ENCODE data around the gene ZNF480.
"Not testable (repeated sequence)": the region's sequence is repeated elsewhere in the genome, so short reads cannot be mapped to it uniquely, and the experiment has no call there.

Gene ZNF480

DNA sequence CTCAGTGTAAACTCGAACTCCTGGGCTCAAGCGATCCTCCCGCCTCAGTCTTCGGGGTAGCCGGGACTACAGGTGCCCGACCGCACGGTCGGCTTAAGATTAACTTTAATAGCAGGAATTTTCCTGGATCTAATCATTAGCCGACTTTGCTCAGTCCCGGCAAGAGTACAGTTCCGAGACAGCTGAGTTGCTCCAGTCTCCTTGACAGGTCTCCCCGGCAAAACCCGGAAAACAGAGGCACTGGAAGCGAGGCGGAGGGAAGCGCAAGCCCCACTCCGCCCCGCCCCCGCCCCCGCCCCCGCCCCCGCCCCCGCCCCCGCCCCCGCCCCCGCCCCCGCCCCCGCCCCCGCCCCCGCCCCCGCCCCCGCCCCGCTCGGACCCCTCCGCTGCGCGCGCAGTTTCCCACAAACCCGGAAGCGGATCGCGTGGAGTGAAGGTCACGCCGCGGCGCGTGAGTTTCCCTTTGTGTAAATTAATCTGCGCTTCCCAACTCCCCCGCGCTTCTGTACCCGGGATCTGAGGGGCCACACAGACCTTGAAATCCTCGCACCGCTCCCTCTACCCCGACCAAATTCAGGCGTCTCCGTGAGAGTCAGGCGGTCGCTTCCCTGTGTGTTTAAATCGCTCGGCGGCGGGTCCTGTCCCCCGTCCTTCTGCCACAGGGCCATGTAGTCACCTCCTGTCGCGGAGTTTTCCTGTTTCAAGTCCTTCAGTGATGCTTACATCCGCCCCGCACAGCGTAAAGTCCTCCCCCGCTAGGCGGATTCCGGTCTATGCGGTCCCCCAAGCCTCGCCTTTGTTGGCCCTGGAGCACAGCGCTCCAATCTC is at the start of gene ZNF480:
Gene ZNF480, plus strand, starts transcription at position 397 of the 828 bp plus-strand sequence. CDS start 3,244 bp downstream, outside the sequence.
- peak within 1 kb of the TSS; percentile 88 for H3K4me2 ChIP-seq (ENCODE audit: insufficient read depth, low read length)
- no peak for TF ChIP-seq EZH2 (IDR thresholded peaks at IDR 0.05; ENCODE audit: borderline replicate concordance, low read depth, low read length, severe bottlenecking)
- TF ChIP-seq, protein P1, sequence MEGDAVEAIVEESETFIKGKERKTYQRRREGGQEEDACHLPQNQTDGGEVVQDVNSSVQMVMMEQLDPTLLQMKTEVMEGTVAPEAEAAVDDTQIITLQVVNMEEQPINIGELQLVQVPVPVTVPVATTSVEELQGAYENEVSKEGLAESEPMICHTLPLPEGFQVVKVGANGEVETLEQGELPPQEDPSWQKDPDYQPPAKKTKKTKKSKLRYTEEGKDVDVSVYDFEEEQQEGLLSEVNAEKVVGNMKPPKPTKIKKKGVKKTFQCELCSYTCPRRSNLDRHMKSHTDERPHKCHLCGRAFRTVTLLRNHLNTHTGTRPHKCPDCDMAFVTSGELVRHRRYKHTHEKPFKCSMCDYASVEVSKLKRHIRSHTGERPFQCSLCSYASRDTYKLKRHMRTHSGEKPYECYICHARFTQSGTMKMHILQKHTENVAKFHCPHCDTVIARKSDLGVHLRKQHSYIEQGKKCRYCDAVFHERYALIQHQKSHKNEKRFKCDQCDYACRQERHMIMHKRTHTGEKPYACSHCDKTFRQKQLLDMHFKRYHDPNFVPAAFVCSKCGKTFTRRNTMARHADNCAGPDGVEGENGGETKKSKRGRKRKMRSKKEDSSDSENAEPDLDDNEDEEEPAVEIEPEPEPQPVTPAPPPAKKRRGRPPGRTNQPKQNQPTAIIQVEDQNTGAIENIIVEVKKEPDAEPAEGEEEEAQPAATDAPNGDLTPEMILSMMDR (IDR thresholded peaks at IDR 0.05; ENCODE audit: borderline replicate concordance, extremely low read depth, low read length, poor library complexity, severe bottlenecking) = peak; percentile 29
- H3K79me2 ChIP-seq (ENCODE audit: insufficient read depth, low read length) = peaks cover 31% of the 10 kb centered on the region
- no peaks in the 10 kb centered on the region; the same call in 1 of the 2 replicates for H4K20me1 ChIP-seq (ENCODE audit: insufficient read depth, low read length)
- H3K9me3 ChIP-seq (ENCODE audit: insufficient read depth, low read length, severe bottlenecking) = peaks cover 24% of the 10 kb centered on the region
- peaks cover 51% of the 10 kb centered on the region for H3K36me3 ChIP-seq (ENCODE audit: insufficient read depth, low read length)
- peaks cover 26% of the 10 kb centered on the region for H3K4me1 ChIP-seq (ENCODE audit: insufficient read depth, low read length)
- H3K9ac ChIP-seq (ENCODE audit: low read depth, low read length) = peak within 1 kb of the TSS; percentile 97
- ATAC-seq (ENCODE audit: insufficient read depth, low read depth) = peak; percentile 80
- peak; percentile 79 for DNase-seq
- peak within 1 kb of the TSS; percentile 97 for H3K27ac ChIP-seq (ENCODE audit: low read length)
- peak within 1 kb of the TSS; percentile 84 to 92 for H3K4me3 ChIP-seq (ENCODE audit: low read depth in 1 of 2, low read length in 2 of 2)
- H3K27me3 ChIP-seq (ENCODE audit: insufficient read depth, low read length, poor library complexity) = no peaks in the 10 kb centered on the region
- peak within 1 kb of the TSS; percentile 99 for H2AFZ ChIP-seq (ENCODE audit: low read depth, low read length)

DNA sequence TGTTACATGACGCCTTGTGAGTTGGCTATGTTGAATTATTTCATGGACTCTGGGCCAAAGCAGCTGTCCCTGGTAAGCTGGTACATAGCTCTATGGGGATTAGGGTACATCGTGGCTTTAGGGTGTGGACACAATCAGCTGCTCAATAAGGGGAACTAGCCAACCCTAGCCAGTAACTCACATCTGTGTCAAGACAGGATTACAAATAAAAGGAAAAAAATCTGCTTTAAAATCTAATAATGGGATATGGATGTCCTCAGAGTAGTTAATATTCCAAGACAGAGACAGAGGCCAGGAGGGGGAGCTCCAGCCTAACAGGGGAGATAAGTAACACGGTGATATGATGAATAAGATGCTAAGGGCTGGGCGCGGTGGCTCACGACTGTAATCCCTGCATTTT is 48.7 kb upstream of the ZNF480 start:
- Histone ChIP-seq H3K79me2 (ENCODE audit: insufficient read depth, low read length) (no peaks in the 10 kb centered on the region), H3K27ac (ENCODE audit: low read length) (no peak overlapping the region), H3K27me3 (ENCODE audit: insufficient read depth, low read length, poor library complexity) (no peaks in the 10 kb centered on the region), H3K9ac (ENCODE audit: low read depth, low read length) (no peak overlapping the region), H3K4me3 (ENCODE audit: low read depth in 1 of 2, low read length in 2 of 2) (no peak overlapping the region), H3K4me2 (ENCODE audit: insufficient read depth, low read length) (no peak overlapping the region), H3K9me3 (ENCODE audit: insufficient read depth, low read length, severe bottlenecking) (no peaks in the 10 kb centered on the region), H4K20me1 (ENCODE audit: insufficient read depth, low read length) (no peaks in the 10 kb centered on the region), H2AFZ (ENCODE audit: low read depth, low read length) (no peak overlapping the region), H3K4me1 (ENCODE audit: insufficient read depth, low read length) (no peaks in the 10 kb centered on the region), H3K36me3 (ENCODE audit: insufficient read depth, low read length) (no peaks in the 10 kb centered on the region)
- peak; percentile 94 for ATAC-seq (ENCODE audit: insufficient read depth, low read depth)
- DNase-seq = peak; percentile 72
- no peak for TF ChIP-seq EZH2 (IDR thresholded peaks at IDR 0.05; ENCODE audit: borderline replicate concordance, low read depth, low read length, severe bottlenecking)
- TF ChIP-seq, protein P1 (IDR thresholded peaks at IDR 0.05; ENCODE audit: borderline replicate concordance, extremely low read depth, low read length, poor library complexity, severe bottlenecking) = peak; percentile 78

DNA sequence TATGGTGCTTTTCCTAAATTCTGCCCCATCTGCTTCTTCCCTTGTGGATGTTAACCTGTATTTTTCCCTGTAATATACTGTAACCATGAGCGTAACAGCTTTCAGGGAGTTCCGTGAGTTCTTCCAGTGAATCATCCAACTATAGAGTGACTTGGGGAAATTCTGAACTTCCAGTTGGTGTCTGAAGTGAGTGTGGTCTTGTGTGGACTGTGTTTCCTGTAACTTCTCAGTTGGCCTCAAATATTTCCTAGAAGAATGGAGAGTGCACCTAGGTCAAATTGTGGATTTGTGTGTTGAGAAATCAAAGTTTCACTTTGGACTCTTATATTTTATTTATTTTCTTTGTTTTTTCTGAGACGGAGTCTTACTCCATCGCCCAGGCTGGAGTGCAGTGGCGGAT is 38.5 kb upstream of the ZNF480 start:
- Histone ChIP-seq H3K27ac (ENCODE audit: low read length) (no peak overlapping the region), H3K4me1 (ENCODE audit: insufficient read depth, low read length) (no peaks in the 10 kb centered on the region), H3K9me3 (ENCODE audit: insufficient read depth, low read length, severe bottlenecking) (no peaks in the 10 kb centered on the region), H3K27me3 (ENCODE audit: insufficient read depth, low read length, poor library complexity) (no peaks in the 10 kb centered on the region), H2AFZ (ENCODE audit: low read depth, low read length) (no peak overlapping the region), H3K36me3 (ENCODE audit: insufficient read depth, low read length) (no peaks in the 10 kb centered on the region), H3K4me3 (ENCODE audit: low read depth in 1 of 2, low read length in 2 of 2) (no peak overlapping the region), H4K20me1 (ENCODE audit: insufficient read depth, low read length) (no peaks in the 10 kb centered on the region), H3K4me2 (ENCODE audit: insufficient read depth, low read length) (no peak overlapping the region), H3K79me2 (ENCODE audit: insufficient read depth, low read length) (no peaks in the 10 kb centered on the region), H3K9ac (ENCODE audit: low read depth, low read length) (no peak overlapping the region)
- DNase-seq (no peak), ATAC-seq (ENCODE audit: insufficient read depth, low read depth) (no peak)
- no peak for TF ChIP-seq EZH2 (IDR thresholded peaks at IDR 0.05; ENCODE audit: borderline replicate concordance, low read depth, low read length, severe bottlenecking)
- TF ChIP-seq, protein P1 (IDR thresholded peaks at IDR 0.05; ENCODE audit: borderline replicate concordance, extremely low read depth, low read length, poor library complexity, severe bottlenecking) = no peak

DNA sequence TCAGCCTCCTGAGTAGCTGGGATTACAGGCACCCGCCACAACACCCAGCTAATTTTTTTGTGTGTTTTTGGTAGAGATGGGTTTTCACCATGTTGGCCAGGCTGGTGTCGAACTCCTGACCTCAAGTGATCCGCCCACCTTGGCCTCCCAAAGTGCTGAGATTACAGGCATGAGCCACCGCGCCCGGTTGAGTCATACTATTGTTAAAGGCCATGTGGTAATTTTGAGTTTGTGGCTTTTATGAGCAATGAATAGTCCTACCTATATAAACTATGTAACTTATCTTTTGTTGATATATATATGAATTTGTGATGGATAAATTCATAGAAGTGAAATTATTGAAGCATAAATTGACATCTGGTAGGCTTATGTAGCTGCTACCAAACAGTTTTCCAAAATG is 31.4 kb upstream of the ZNF480 start:
- not testable (repeated sequence) for H4K20me1 ChIP-seq (ENCODE audit: insufficient read depth, low read length); H2AFZ ChIP-seq (ENCODE audit: low read depth, low read length); H3K4me2 ChIP-seq (ENCODE audit: insufficient read depth, low read length); H3K9ac ChIP-seq (ENCODE audit: low read depth, low read length); DNase-seq; H3K36me3 ChIP-seq (ENCODE audit: insufficient read depth, low read length); H3K27me3 ChIP-seq (ENCODE audit: insufficient read depth, low read length, poor library complexity); ATAC-seq (ENCODE audit: insufficient read depth, low read depth); H3K9me3 ChIP-seq (ENCODE audit: insufficient read depth, low read length, severe bottlenecking); H3K4me1 ChIP-seq (ENCODE audit: insufficient read depth, low read length); H3K4me3 ChIP-seq (ENCODE audit: low read depth in 1 of 2, low read length in 2 of 2); H3K27ac ChIP-seq (ENCODE audit: low read length)
- peaks cover 15% of the 10 kb centered on the region for H3K79me2 ChIP-seq (ENCODE audit: insufficient read depth, low read length)

Data from DND-41 (cell line).